GM06990 (cell line): ENCODE results near the gene SLC6A12.
"Not testable (repeated sequence)": the region's sequence is repeated elsewhere in the genome, so short reads cannot be mapped to it uniquely, and the experiment has no call there.

Experiments used
- DNase-seq: peaks from one replicate; pipeline ENCODE4 v3.0.0-alpha.2; 2011; ENCODE audit not compliant: insufficient read length; ENCODE audit errors: extremely low read depth
- H3K27me3 ChIP-seq: replicated peaks from 2 replicates; pipeline ENCODE4 v1.6.0; 2011; ENCODE audit warnings: low read length; ENCODE audit not compliant: control insufficient read depth, insufficient read depth
- H3K36me3 ChIP-seq: 2 replicates; pipeline ENCODE4 v1.5.1; 2011; ENCODE audit warnings: low read length; ENCODE audit not compliant: control insufficient read depth, insufficient read depth
- H3K4me3 ChIP-seq: replicated peaks from 2 replicates; pipeline ENCODE4 v1.5.1; 2011; ENCODE audit warnings: low read depth, mild to moderate bottlenecking, control low read depth, low read length
- TF ChIP-seq, protein P1 (sequence below): IDR thresholded peaks from 2 replicates; pipeline ENCODE4 v1.5.1; 2011; ENCODE audit warnings: low read length, control low read depth, mild to moderate bottlenecking, inconsistent platforms; ENCODE audit not compliant: insufficient read depth, poor library complexity, severe bottlenecking

The SLC6A12 gene

DNA sequence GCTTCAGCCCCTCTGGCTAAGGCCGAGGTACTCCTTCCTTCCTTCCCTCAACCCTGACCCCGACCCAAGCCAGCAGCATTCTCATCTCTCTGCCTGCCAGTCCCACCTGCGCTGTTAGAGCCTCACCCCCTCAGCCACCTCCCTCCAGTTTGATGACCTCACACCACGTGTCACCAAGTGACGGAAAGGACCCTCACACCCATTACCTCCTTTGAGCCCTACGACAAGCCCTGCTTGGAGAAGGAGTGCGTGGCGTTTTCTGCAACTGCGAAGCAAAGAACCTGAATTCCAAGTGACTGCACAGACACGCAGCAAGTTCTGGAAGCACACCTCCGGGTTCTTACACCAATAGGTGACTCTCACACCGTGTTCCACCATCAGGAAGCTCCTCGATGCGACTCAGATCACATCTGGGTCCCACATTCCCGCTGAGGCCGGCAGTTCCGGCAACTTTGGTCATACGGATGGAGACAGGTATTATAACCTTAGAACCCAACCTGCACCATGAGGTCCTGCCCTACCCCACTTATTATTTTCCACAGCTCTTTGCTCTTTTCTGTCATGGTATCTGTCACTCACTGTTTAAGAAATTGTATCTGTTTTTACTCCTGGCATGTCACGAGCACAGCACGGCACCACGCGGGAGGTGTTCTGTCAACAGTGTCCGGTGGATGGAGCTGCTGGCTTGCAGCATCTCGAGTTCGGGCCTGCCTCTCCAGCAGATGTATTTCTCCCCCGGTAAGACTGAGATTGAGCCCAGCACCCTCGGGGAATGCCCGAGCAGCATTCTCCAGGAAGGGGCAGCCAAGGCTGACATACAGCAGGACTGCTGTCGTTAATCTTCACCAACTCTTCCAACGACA lies 5.0 kb upstream of the SLC6A12 start:
- TF ChIP-seq, protein P1, sequence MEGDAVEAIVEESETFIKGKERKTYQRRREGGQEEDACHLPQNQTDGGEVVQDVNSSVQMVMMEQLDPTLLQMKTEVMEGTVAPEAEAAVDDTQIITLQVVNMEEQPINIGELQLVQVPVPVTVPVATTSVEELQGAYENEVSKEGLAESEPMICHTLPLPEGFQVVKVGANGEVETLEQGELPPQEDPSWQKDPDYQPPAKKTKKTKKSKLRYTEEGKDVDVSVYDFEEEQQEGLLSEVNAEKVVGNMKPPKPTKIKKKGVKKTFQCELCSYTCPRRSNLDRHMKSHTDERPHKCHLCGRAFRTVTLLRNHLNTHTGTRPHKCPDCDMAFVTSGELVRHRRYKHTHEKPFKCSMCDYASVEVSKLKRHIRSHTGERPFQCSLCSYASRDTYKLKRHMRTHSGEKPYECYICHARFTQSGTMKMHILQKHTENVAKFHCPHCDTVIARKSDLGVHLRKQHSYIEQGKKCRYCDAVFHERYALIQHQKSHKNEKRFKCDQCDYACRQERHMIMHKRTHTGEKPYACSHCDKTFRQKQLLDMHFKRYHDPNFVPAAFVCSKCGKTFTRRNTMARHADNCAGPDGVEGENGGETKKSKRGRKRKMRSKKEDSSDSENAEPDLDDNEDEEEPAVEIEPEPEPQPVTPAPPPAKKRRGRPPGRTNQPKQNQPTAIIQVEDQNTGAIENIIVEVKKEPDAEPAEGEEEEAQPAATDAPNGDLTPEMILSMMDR = no peak
- Histone ChIP-seq H3K4me3 (no peak overlapping the region), H3K36me3 (no peaks in the 10 kb centered on the region), H3K27me3 (peaks cover 1% of the 10 kb centered on the region)
- no peak for DNase-seq

DNA sequence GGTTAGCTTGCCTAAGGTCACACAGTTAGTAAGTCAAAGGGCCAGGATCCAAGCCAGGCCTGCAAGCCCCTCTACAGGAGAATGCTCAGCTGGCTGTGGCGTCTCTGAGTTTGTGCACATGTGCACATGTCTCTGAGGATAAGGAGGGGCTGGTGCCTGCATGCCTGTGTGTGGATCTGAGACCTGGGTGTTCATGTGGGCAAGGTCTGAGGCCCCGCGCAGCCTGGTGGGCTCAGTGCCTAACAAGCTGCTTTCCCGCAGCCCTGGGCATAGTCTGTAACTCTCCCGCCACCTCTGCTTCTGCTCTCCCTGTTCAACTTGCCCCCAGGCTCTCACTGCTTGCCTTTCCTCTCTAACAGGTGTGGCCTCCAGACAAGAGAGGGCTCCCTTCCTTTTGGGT lies 4.3 kb upstream of the SLC6A12 start:
- H3K4me3 ChIP-seq = no peak overlapping the region
- DNase-seq = no peak
- H3K36me3 ChIP-seq = no peaks in the 10 kb centered on the region
- peaks cover 1% of the 10 kb centered on the region for H3K27me3 ChIP-seq
- TF ChIP-seq, protein P1 = no peak

DNA sequence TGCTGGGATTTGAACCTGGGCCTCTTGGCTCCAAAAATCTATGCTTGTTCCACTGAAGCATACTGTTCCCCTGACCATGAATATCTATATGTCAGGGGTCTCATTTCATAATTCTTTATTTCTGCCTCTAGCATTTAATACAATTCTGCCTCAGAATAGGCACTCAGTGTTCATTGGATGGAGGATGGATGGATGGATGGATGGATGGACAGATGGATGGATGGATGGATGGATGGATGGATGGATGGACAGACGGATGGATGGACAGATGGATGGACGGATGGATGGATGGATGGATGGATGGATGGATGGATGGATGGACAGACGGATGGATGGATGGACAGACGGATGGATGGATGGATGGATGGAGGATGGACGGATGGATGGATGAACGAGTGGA lies 3.1 kb upstream of the SLC6A12 start:
- H3K27me3 ChIP-seq = not testable (repeated sequence)

DNA sequence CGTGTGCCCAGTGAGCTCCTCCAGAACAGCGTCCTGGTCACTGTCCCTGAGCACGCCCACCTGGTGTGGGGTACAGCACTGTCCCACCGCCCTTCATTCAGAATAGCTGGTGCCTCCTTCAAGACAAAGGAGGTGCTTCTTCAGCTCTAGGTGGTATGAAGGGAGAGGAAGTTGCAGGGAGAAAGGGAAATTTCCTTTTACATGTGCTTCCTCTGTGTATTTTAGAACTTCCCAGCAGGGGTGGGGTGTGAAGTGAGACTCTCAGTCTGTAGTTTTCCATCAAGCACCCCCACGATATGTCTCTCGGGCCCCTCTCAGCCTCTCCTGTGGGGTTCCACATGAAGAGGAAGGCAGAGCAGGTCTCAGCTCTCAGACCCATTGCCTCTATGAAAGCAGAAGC lies 1.2 kb upstream of the SLC6A12 start:
- TF ChIP-seq, protein P1 = no peak
- H3K4me3 ChIP-seq = no peak overlapping the region
- no peaks in the 10 kb centered on the region; the same call in none of the 2 replicates for H3K27me3 ChIP-seq
- H3K36me3 ChIP-seq = no peaks in the 10 kb centered on the region
- no peak for DNase-seq

More for the DNA sequence above, 3.1 kb upstream of the SLC6A12 start:
- DNase-seq, H3K4me3 ChIP-seq, H3K36me3 ChIP-seq: not testable (repeated sequence)

DNA sequence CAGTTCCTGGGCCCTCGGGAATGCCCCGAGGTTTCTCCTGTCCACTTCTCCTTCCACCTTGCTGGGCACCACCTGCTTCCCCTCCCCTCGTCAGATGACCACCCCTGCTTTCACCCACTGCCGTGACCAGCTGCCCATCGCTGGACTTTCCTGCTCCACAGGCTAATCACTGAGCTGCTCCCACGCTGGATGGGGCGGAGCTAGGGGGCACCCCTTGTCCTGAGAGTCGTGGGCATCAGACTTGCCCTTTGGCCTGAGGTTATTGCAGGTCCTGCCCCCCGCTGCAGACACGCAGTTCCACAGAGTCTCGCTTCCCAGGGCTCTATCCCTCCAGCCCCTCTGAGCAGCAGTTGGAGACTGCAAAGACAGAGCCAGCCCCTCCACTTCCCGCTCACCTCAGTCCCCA lies 427 bp downstream of the SLC6A12 start:
- no peak overlapping the region for H3K4me3 ChIP-seq
- DNase-seq = no peak
- H3K36me3 ChIP-seq = no peaks in the 10 kb centered on the region
- peaks cover 2% of the 10 kb centered on the region for H3K27me3 ChIP-seq
- TF ChIP-seq, protein P1 = no peak

DNA sequence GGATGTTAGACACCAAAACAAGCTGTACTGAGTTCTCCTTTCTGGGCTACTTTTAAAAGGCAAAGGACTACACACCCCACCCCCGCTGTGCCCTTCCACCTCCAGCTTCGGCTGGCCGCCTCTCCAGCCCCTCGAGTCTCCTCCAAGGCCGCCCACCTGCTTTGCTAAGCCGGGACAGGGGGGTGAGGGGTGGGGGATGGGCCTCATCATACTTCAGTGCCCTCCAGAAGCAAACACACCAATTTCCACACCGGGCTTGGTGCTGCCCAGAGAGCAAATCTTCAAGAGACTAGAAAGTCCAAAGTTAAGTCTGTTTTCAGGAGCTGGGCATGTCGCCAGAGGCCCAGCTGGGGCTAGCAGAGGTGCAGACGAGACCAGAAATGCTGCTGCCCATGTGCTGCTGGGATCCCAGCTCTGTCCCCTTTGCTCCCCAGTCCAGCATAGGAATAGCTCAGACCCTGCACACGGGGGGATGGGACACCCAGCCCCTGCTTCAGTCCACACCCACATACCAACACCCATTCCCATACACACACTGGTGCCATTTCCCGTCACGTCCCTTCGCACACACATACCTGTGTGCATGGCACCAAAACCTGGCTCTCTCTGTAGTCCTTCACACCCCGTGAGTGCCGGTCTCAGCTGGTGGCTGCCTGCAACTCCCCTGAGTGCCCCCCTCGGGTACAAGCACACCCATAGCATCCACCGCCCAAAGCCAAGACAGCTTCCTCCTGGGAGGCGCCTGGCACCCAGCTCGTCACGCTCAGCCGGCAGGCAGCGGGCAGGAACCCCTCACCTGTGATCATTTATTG lies 1.0 kb downstream of the SLC6A12 start:
- H3K27me3 ChIP-seq = peaks cover 2% of the 10 kb centered on the region
- no peak for DNase-seq

More for the DNA sequence above, 1.0 kb downstream of the SLC6A12 start:
- Histone ChIP-seq H3K36me3 (no peaks in the 10 kb centered on the region), H3K4me3 (no peak overlapping the region)
- TF ChIP-seq, protein P1 = no peak
